Kidney capillary endothelial cell (primary cell): ENCODE results near the gene COX19.
A peak's percentile ranks its signal among the peaks of the same experiment; 100 is the strongest.

Experiments used
- DNase-seq: peaks from one replicate; pipeline ENCODE4 v3.0.0-alpha.2; 2018; ENCODE audit warnings: low spot score

The COX19 gene

GRCh38 chr7:974820-975681, at the start of gene COX19:
Gene COX19, minus strand, starts transcription at chr7:975549. Its CDS starts 40 bp downstream, at chr7:975509.
- DNase-seq = peak; percentile 82

GRCh38 chr7:1024331-1024841, 49.0 kb upstream of the COX19 start:
- DNase-seq = no peak

- no peak for DNase-seq
Observed at GRCh38 chr7:1022801-1023465, 47.6 kb upstream of the COX19 start.

- no peak for DNase-seq
Observed at GRCh38 chr7:1022356-1022755, 47.0 kb upstream of the COX19 start.

- DNase-seq = no peak
Observed at GRCh38 chr7:1021931-1022330, 46.6 kb upstream of the COX19 start.

GRCh38 chr7:1021366-1021765, 46.0 kb upstream of the COX19 start:
- no peak for DNase-seq

- DNase-seq = no peak
Observed at GRCh38 chr7:1020849-1021251, 45.5 kb upstream of the COX19 start.

- no peak for DNase-seq
Observed at GRCh38 chr7:1019789-1020610, 44.7 kb upstream of the COX19 start.

GRCh38 chr7:1019255-1019785, 44.0 kb upstream of the COX19 start:
- DNase-seq = no peak

- no peak for DNase-seq
Observed at GRCh38 chr7:1018334-1018695, 43.0 kb upstream of the COX19 start.

- DNase-seq = no peak
Observed at GRCh38 chr7:1017586-1018333, 42.4 kb upstream of the COX19 start.

- DNase-seq = no peak
Observed at GRCh38 chr7:1016577-1017531, 41.5 kb upstream of the COX19 start.

GRCh38 chr7:1015196-1016121, 40.1 kb upstream of the COX19 start:
- peak; percentile 22 for DNase-seq

- no peak for DNase-seq
Observed at GRCh38 chr7:1014681-1015080, 39.3 kb upstream of the COX19 start.

- DNase-seq = no peak
Observed at GRCh38 chr7:1013581-1013980, 38.2 kb upstream of the COX19 start.

- no peak for DNase-seq
Observed at GRCh38 chr7:1012716-1013095, 37.4 kb upstream of the COX19 start.

- no peak for DNase-seq
Observed at GRCh38 chr7:1012004-1012715, 36.8 kb upstream of the COX19 start.

- DNase-seq = no peak
Observed at GRCh38 chr7:1011297-1012003, 36.1 kb upstream of the COX19 start.
